Osteoblast (primary cell): ENCODE data around the gene RNF13. TPM values are rescaled to one million over a fixed set of nuclear protein-coding genes. Genes with fewer than 3 reads are reported as not detected.
A peak's percentile ranks its signal among the peaks of the same experiment; 100 is the strongest.
"Not testable (repeated sequence)": the region's sequence is repeated elsewhere in the genome, so short reads cannot be mapped to it uniquely, and the experiment has no call there.

ENCODE experiments used
- DNase-seq: peaks from one replicate; pipeline ENCODE4 v3.0.0; 2011; ENCODE audit warnings: low spot score, mixed read lengths; ENCODE audit not compliant: insufficient read length; ENCODE audit errors: missing footprints
- H2AFZ ChIP-seq: 2 replicates; pipeline ENCODE4 v1.6.0; 2011; ENCODE audit warnings: mild to moderate bottlenecking, low read length
- H3K27ac ChIP-seq: 2 replicates; pipeline ENCODE4 v1.5.1; 2011; ENCODE audit warnings: mild to moderate bottlenecking, low read depth, low read length, moderate library complexity
- H3K27me3 ChIP-seq: 2 replicates; pipeline ENCODE4 v1.6.0; 2012; ENCODE audit warnings: mild to moderate bottlenecking, control low read depth, inconsistent platforms, low read length, moderate library complexity; ENCODE audit not compliant: insufficient read depth
- H3K36me3 ChIP-seq: 2 replicates; pipeline ENCODE4 v1.5.1; 2011; ENCODE audit warnings: mild to moderate bottlenecking, low read length, control low read depth, moderate library complexity; ENCODE audit not compliant: insufficient read depth
- H3K4me1 ChIP-seq: 2 replicates; pipeline ENCODE4 v1.5.1; 2011; ENCODE audit warnings: mild to moderate bottlenecking, low read length, control low read depth, moderate library complexity; ENCODE audit not compliant: insufficient read depth
- H3K4me2 ChIP-seq: 2 replicates; pipeline ENCODE4 v1.6.0; 2011; ENCODE audit warnings: mild to moderate bottlenecking, low read length; ENCODE audit not compliant: insufficient read depth
- H3K4me3 ChIP-seq: fragments of 200-600 bp; sonication (generic); 3 replicates; pipeline ENCODE4 v1.5.1; 2012; ENCODE audit warnings: mild to moderate bottlenecking, low read length, inconsistent platforms; ENCODE audit not compliant: insufficient read depth
- H3K79me2 ChIP-seq: 2 replicates; pipeline ENCODE4 v1.6.0; 2012; ENCODE audit warnings: mild to moderate bottlenecking, low read length, control low read depth, inconsistent platforms; ENCODE audit not compliant: insufficient read depth
- H3K9me3 ChIP-seq: 2 replicates; pipeline ENCODE4 v1.5.1; 2011; ENCODE audit warnings: low read depth, low read length, control low read depth
- H4K20me1 ChIP-seq: 2 replicates; pipeline ENCODE4 v1.6.0; 2012; ENCODE audit warnings: mild to moderate bottlenecking, low read length, control low read depth; ENCODE audit not compliant: insufficient read depth
- total RNA-seq: library from RNA; depleted of rRNA; stranded (reverse); fragments of >200 nt; gene quantifications from 2 replicates; pipeline ENCODE4 v1.2.3, GENCODE V29; 2012
- TF ChIP-seq, protein P1 (sequence below): IDR thresholded peaks from 2 replicates; pipeline ENCODE4 v1.5.1; 2011; ENCODE audit warnings: mild to moderate bottlenecking, low read depth, low read length, moderate library complexity; ENCODE audit errors: extremely low read depth

The RNF13 gene
- total RNA-seq, 1 donor, result 86.1 TPM

DNA sequence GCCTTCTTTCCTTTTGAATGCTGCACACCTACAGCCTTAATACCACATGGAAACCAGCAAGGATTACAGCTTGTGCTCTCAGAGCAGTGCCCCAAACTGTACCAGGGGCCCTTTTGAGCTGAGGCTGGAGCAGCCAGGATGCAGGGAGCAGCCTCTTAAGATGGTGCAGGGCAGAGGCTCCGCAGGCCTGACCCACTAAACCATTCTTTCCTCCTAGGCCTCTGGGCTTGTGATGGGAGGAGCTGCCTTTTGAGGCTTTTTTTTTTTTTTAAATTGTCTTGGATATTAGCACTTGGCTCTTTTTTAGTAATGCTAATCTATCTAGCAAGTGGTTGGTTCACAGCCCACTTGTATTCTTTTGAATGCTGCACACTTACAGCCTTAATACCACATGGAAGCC is 120.0 kb downstream of the RNF13 start:
- Histone ChIP-seq H4K20me1 (no peaks in the 10 kb centered on the region), H3K27ac (no peak overlapping the region), H3K36me3 (no peaks in the 10 kb centered on the region), H3K27me3 (no peaks in the 10 kb centered on the region), H3K79me2 (no peaks in the 10 kb centered on the region), H3K4me2 (no peak overlapping the region), H2AFZ (no peak overlapping the region), H3K9me3 (no peaks in the 10 kb centered on the region), H3K4me3 (no peak overlapping the region), H3K4me1 (peaks cover 3% of the 10 kb centered on the region)
- no peak for DNase-seq
- TF ChIP-seq, protein P1, sequence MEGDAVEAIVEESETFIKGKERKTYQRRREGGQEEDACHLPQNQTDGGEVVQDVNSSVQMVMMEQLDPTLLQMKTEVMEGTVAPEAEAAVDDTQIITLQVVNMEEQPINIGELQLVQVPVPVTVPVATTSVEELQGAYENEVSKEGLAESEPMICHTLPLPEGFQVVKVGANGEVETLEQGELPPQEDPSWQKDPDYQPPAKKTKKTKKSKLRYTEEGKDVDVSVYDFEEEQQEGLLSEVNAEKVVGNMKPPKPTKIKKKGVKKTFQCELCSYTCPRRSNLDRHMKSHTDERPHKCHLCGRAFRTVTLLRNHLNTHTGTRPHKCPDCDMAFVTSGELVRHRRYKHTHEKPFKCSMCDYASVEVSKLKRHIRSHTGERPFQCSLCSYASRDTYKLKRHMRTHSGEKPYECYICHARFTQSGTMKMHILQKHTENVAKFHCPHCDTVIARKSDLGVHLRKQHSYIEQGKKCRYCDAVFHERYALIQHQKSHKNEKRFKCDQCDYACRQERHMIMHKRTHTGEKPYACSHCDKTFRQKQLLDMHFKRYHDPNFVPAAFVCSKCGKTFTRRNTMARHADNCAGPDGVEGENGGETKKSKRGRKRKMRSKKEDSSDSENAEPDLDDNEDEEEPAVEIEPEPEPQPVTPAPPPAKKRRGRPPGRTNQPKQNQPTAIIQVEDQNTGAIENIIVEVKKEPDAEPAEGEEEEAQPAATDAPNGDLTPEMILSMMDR, result no peak

DNA sequence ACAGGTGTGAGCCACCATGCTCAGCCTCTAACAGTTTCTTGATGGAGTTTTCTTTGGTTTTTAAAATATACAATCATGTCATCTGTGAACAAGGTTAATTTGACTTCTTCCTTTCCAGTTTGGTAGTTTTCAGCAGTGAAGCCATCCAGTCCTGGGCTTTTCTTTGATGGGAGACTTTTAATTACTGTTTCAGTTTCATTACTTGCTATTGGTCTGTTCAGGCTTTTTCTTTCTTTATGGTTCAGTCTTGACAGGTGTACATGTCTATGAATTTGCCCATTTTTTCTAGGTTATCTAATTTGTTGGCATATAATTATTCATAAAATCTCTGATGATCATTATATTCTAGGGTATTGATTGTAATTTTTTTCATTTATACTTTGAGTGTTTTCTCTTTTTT is 120.8 kb downstream of the RNF13 start:
- TF ChIP-seq, protein P1, result no peak

DNA sequence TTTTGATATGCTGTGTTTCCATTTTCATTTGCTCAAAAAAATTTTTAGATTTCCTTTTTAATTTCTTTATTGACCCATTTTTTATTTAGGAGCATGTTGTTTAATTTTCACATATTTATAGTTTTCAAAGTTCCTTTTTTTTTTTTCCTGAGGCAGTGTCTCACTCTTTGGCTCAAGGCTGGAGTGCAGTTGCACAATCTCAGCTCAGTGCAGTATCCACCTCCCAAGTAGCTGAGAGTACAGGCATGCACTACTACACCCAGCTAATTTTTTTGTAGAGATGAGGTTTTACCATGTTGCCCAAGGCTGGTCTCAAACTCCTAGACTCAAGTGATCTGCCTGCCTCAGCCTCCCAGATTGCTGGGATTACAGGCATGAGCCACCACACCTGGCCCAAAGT is 121.5 kb downstream of the RNF13 start:
- Histone ChIP-seq H3K27ac (no peak overlapping the region), H3K4me3 (no peak overlapping the region), H3K27me3 (no peaks in the 10 kb centered on the region), H3K36me3 (no peaks in the 10 kb centered on the region), H3K79me2 (peaks cover 4% of the 10 kb centered on the region), H2AFZ (no peak overlapping the region), H4K20me1 (peaks cover 2% of the 10 kb centered on the region), H3K4me2 (no peak overlapping the region), H3K9me3 (no peaks in the 10 kb centered on the region), H3K4me1 (peaks cover 12% of the 10 kb centered on the region)
- DNase-seq, result no peak
- TF ChIP-seq, protein P1, result no peak

More for the DNA sequence above, 120.8 kb downstream of the RNF13 start:
- Histone ChIP-seq H3K36me3 (no peaks in the 10 kb centered on the region), H3K4me1 (peaks cover 6% of the 10 kb centered on the region), H4K20me1 (no peaks in the 10 kb centered on the region), H3K79me2 (no peaks in the 10 kb centered on the region), H3K4me3 (no peak overlapping the region), H3K4me2 (no peak overlapping the region), H3K9me3 (no peaks in the 10 kb centered on the region), H2AFZ (no peak overlapping the region), H3K27me3 (no peaks in the 10 kb centered on the region), H3K27ac (no peak overlapping the region)
- DNase-seq, result no peak

DNA sequence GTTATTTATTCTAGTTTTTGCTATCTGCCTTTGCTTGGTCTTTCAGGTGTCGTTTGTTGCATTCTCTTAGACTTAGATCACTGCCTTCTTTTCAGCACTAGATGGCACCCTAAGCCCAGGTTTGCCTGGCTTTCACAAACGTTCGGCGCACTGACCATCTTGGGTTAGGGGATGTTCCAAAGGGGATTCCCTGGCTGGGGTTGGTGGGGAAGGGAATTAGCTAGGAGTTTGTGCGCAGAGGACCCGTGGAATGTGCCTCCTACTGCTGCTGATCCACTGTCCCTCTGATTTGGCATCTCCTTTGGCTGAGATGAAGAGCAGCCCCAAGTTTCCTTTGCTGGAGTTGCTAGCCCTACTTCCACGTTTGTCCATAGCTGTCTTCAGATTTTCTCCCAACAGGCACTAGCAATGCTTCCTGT is 123.8 kb downstream of the RNF13 start:
- DNase-seq, result peak; percentile 31
- H3K4me1 ChIP-seq, result peaks cover 23% of the 10 kb centered on the region
- TF ChIP-seq, protein P1, result peak; percentile 88
- peak overlapping the region; percentile 87 for H3K4me2 ChIP-seq
- peak overlapping the region; percentile 60 for H3K4me3 ChIP-seq
- H3K79me2 ChIP-seq, result peaks cover 4% of the 10 kb centered on the region
- no peak overlapping the region for H3K27ac ChIP-seq
- H4K20me1 ChIP-seq, result peaks cover 2% of the 10 kb centered on the region
- H3K27me3 ChIP-seq, result no peaks in the 10 kb centered on the region
- no peaks in the 10 kb centered on the region for H3K9me3 ChIP-seq
- no peaks in the 10 kb centered on the region for H3K36me3 ChIP-seq
- H2AFZ ChIP-seq, result peak overlapping the region; percentile 69

DNA sequence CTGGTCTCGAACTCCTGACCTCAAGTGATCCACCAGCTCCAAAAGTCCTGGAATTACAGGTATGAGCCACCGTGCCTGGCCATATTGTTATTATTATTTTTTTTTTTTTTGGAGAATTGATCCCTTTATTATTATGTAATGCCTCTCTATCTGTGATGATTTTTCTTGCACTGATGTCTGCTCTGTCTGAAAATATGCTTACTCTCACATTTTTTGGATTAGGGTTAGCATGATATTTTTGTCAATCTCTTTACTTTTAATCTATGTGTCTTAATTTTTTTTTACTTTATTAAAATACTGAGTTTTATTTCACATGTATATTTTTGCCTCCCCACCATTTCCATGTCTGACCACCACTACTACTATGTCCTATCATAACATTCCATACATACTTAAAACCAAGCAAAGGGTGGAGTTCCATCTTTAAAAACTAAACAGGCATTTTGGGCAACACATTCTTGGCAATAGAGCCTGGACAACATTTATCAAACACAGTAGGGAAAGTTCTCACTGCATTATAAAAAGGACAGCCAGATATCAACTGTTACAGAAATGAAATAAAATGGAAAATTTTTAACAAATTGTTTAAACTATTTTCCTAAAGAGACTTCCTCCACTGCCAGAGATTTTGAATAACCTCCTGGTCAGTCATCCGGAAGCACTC is 125.5 kb downstream of the RNF13 start:
- H3K79me2 ChIP-seq, H4K20me1 ChIP-seq, H3K36me3 ChIP-seq, H3K4me3 ChIP-seq, H2AFZ ChIP-seq, H3K9me3 ChIP-seq, DNase-seq, H3K27me3 ChIP-seq: not testable (repeated sequence)
- peak overlapping the region; percentile 8 for H3K4me2 ChIP-seq
- peaks cover 23% of the 10 kb centered on the region for H3K4me1 ChIP-seq
- H3K27ac ChIP-seq, result peak overlapping the region; percentile 15
